BLaER1 treated with 17β-estradiol and CSF1 and Interleukin-3, amounts not matched to agents 10 nM and 100 nM (cell line): Measurements from ENCODE around the gene SHROOM3.
A peak's percentile ranks its signal among the peaks of the same experiment; 100 is the strongest.

ENCODE experiments used
- H3K27ac ChIP-seq, 11 experiments: shearing (Covaris generic); formaldehyde crosslinking; 2 replicates each; pipeline ENCODE4 v1.8.1; 2022
- H3K27me3 ChIP-seq, 11 experiments: shearing (Covaris generic); formaldehyde crosslinking; 2 replicates each; pipeline ENCODE4 v1.8.1; 2022
- H3K36me3 ChIP-seq, 11 experiments: shearing (Covaris generic); formaldehyde crosslinking; 2 replicates each; pipeline ENCODE4 v1.8.1; 2022
- H3K4me1 ChIP-seq, 10 experiments: shearing (Covaris generic); formaldehyde crosslinking; 2 replicates each; pipeline ENCODE4 v1.8.1; 2022
- H3K4me2 ChIP-seq, 11 experiments: shearing (Covaris generic); formaldehyde crosslinking; 2 replicates each; pipeline ENCODE4 v1.8.1; 2022
- H3K4me3 ChIP-seq, 10 experiments: shearing (Covaris generic); formaldehyde crosslinking; 2 replicates each; pipeline ENCODE4 v1.8.1; 2022
- H3K9ac ChIP-seq, 11 experiments: shearing (Covaris generic); formaldehyde crosslinking; 2 replicates each; pipeline ENCODE4 v1.8.1; 2022
- H3K9me3 ChIP-seq, 11 experiments: shearing (Covaris generic); formaldehyde crosslinking; replicated peaks in 1 of 11; 2 replicates each; pipeline ENCODE4 v1.8.1; 2022
- H4K20me1 ChIP-seq, 11 experiments: shearing (Covaris generic); formaldehyde crosslinking; 2 replicates each; pipeline ENCODE4 v1.8.1; 2022
- Cebpa-rat ChIP-seq, 11 experiments: shearing (Covaris generic); IDR thresholded peaks; 2 replicates each; pipeline ENCODE4 v1.8.1; 2022

The SHROOM3 gene

GRCh38 chr4:76486588-76487276 lies 51.7 kb downstream of the SHROOM3 start:
- Histone ChIP-seq H3K27ac (no peak overlapping the region), H3K4me2 (peak overlapping the region in 1 of 11 experiments; percentile 18; a peak in 1 of 22 replicates), H3K9ac (no peak overlapping the region), H3K27me3 (no peaks in the 10 kb centered on the region), H3K36me3 (no peaks in the 10 kb centered on the region), H3K9me3 (peaks cover 5 to 19% (median 9%) of the 10 kb centered on the region in 11 experiments; a peak in 13 of 22 replicates), H4K20me1 (no peaks in the 10 kb centered on the region), H3K4me3 (no peak overlapping the region), H3K4me1 (peaks cover 0 to 13% (median 10%) of the 10 kb centered on the region in 10 experiments; a peak in 11 of 20 replicates)
- TF ChIP-seq Cebpa-rat (IDR thresholded peaks at IDR 0.05): no peak

DNA sequence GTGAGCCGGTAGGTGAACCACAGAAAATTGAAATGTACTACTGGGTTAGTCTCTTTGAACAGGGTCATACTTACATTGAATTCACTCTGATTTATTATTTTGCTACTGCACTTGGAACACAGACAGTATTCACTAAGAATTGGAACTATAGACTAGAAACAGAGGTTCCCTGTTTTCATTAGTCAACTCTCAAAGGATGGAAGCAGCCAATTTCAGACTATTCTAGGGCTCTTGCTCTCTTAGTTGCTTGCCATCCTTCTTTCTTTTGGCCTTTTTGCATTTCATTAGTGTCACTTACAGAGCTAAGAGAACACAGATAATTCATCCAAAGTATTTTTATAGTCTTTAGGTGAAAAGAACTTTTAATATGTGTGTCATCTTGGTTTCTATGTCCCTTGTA lies 52.6 kb downstream of the SHROOM3 start:
- no peak overlapping the region for H3K27ac ChIP-seq
- H3K4me3 ChIP-seq: no peak overlapping the region
- H3K4me1 ChIP-seq: peaks cover 0 to 13% (median 10%) of the 10 kb centered on the region in 10 experiments; a peak in 11 of 20 replicates
- H4K20me1 ChIP-seq: no peaks in the 10 kb centered on the region
- no peaks in the 10 kb centered on the region for H3K36me3 ChIP-seq
- H3K27me3 ChIP-seq: no peaks in the 10 kb centered on the region
- TF ChIP-seq Cebpa-rat (IDR thresholded peaks at IDR 0.05): no peak
- no peak overlapping the region for H3K9ac ChIP-seq
- no peak overlapping the region for H3K4me2 ChIP-seq
- peaks cover under 1 to 13% (median 9%) of the 10 kb centered on the region in 11 experiments; a peak in 12 of 22 replicates for H3K9me3 ChIP-seq

GRCh38 chr4:76488455-76488854 lies 53.4 kb downstream of the SHROOM3 start:
- Histone ChIP-seq H3K27ac (no peak overlapping the region), H3K9me3 (peaks cover 0 to 13% (median 9%) of the 10 kb centered on the region in 11 experiments; a peak in 11 of 22 replicates), H3K27me3 (no peaks in the 10 kb centered on the region), H3K4me2 (peak overlapping the region in 4 of 11 experiments; percentile 14 to 42 (median 24); a peak in 3 of 22 replicates), H3K36me3 (no peaks in the 10 kb centered on the region), H3K4me1 (peaks cover 0 to 13% (median 10%) of the 10 kb centered on the region in 10 experiments; a peak in 11 of 20 replicates), H3K4me3 (no peak overlapping the region), H3K9ac (no peak overlapping the region), H4K20me1 (no peaks in the 10 kb centered on the region)
- TF ChIP-seq Cebpa-rat (IDR thresholded peaks at IDR 0.05): no peak

- no peak for TF ChIP-seq Cebpa-rat (IDR thresholded peaks at IDR 0.05)
- no peaks in the 10 kb centered on the region for H3K27me3 ChIP-seq
- H3K4me1 ChIP-seq: peaks cover 0 to 13% (median 10%) of the 10 kb centered on the region in 10 experiments; a peak in 11 of 20 replicates
- H3K4me2 ChIP-seq: peak overlapping the region in 6 of 11 experiments; percentile 8 to 42 (median 24); a peak in 8 of 22 replicates
- H3K27ac ChIP-seq: no peak overlapping the region
- H4K20me1 ChIP-seq: no peaks in the 10 kb centered on the region
- H3K36me3 ChIP-seq: no peaks in the 10 kb centered on the region
- no peak overlapping the region for H3K9ac ChIP-seq
- H3K4me3 ChIP-seq: no peak overlapping the region
- peaks cover 0 to 13% (median 7%) of the 10 kb centered on the region in 11 experiments; a peak in 10 of 22 replicates for H3K9me3 ChIP-seq
These were observed 54.1 kb downstream of the SHROOM3 start for GRCh38 chr4:76488888-76489685.

GRCh38 chr4:76489686-76490161 lies 54.7 kb downstream of the SHROOM3 start:
- no peaks in the 10 kb centered on the region for H3K36me3 ChIP-seq
- no peak overlapping the region for H3K27ac ChIP-seq
- no peak for TF ChIP-seq Cebpa-rat (IDR thresholded peaks at IDR 0.05)
- H4K20me1 ChIP-seq: no peaks in the 10 kb centered on the region
- H3K9ac ChIP-seq: no peak overlapping the region
- H3K4me1 ChIP-seq: peaks cover 0 to 13% (median 10%) of the 10 kb centered on the region in 10 experiments; a peak in 11 of 20 replicates
- H3K9me3 ChIP-seq: peaks cover 0 to 13% (median 7%) of the 10 kb centered on the region in 11 experiments; a peak in 10 of 22 replicates
- no peak overlapping the region for H3K4me3 ChIP-seq
- peak overlapping the region in 6 of 11 experiments; percentile 8 to 42 (median 24); a peak in 9 of 22 replicates for H3K4me2 ChIP-seq
- H3K27me3 ChIP-seq: no peaks in the 10 kb centered on the region

DNA sequence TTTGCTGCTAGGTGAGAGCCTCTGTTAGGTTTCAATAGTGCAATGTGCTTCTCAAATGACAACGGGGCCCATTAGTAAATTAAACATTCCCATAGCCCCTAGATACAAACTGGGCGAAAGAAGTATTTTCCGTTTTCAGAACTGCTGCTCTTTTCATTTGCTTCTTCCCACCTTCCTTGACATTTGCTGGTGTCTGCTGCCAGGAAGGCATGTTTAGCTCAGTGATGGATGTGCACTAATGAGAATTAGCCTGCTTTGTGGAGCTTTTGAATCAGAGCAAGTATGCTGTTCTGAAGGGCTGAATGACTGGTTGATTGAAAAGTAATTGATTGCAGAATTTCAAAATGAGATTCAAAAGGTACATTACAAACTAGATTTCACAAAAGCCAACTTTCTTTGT lies 57.0 kb downstream of the SHROOM3 start:
- Histone ChIP-seq H3K4me1 (peaks cover 0 to 13% (median 7%) of the 10 kb centered on the region in 10 experiments; a peak in 11 of 20 replicates), H3K4me3 (no peak overlapping the region)

DNA sequence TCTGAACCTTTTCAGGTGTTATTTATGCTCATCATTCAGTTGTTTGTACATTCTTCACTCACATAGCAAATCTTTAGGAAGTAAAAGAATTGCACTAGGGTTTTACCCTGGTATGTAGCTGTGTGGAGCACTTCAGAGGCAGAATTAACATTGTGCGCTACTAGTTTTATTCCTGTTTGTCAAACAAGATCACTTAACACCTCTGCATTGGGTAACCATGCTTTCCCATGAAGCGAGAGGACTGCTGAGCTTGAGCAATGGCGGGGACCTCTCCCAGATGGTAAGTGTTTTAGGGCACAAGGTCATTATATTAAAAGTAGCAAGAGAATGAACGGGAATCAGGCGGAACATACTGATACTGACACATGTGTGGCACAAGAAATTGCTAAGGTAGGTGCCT lies 59.2 kb downstream of the SHROOM3 start:
- Histone ChIP-seq H3K9me3 (peaks cover 0 to 13% (median 7%) of the 10 kb centered on the region in 11 experiments; a peak in 10 of 22 replicates), H3K4me1 (peaks cover 0 to 11% (median 6%) of the 10 kb centered on the region in 10 experiments; a peak in 12 of 20 replicates), H4K20me1 (no peaks in the 10 kb centered on the region), H3K36me3 (no peaks in the 10 kb centered on the region), H3K4me3 (no peak overlapping the region), H3K27me3 (no peaks in the 10 kb centered on the region), H3K4me2 (no peak overlapping the region), H3K9ac (no peak overlapping the region), H3K27ac (no peak overlapping the region)
- TF ChIP-seq Cebpa-rat (IDR thresholded peaks at IDR 0.05): no peak

More for the DNA sequence above, 57.0 kb downstream of the SHROOM3 start:
- no peaks in the 10 kb centered on the region for H4K20me1 ChIP-seq
- no peaks in the 10 kb centered on the region for H3K36me3 ChIP-seq
- no peak overlapping the region for H3K27ac ChIP-seq
- no peak overlapping the region for H3K4me2 ChIP-seq
- no peaks in the 10 kb centered on the region for H3K27me3 ChIP-seq
- peaks cover 0 to 13% (median 7%) of the 10 kb centered on the region in 11 experiments; a peak in 10 of 22 replicates for H3K9me3 ChIP-seq
- no peak for TF ChIP-seq Cebpa-rat (IDR thresholded peaks at IDR 0.05)
- no peak overlapping the region for H3K9ac ChIP-seq

DNA sequence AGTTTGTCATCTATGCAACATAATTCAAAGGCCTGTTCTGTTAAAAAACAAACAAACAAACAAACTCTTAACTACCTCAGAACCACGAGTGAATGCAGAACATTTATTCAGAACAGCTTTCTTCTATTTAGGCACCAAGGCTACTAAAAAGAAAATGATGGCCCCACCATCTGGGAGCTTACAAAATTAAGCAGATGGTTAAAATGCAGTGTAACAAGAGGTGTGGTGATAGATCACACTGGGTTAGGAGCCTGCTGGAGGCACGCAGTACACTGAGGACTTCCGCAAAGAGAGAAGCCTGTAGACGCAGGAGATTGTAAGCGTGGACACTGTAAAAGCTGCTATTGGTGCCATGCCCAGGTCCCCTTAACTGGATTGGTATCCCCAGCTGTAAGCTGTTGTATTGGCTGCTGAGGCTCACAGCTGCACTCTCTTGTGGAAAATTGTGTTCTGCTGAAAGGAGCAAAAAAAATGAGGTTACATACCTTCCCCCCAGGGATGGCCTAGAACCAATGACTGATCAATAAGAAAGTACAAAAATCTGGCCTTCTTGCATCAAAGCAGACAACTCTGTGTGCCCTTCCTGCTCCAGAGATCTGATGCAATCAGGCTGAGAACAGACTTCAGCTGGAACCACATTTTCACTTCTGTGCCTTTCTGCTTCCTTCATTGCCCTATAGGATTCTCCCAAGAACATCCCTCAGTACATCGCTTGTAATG lies 60.0 kb downstream of the SHROOM3 start:
- H3K9ac ChIP-seq: no peak overlapping the region
- H3K36me3 ChIP-seq: no peaks in the 10 kb centered on the region
- H3K4me1 ChIP-seq: peaks cover 0 to 13% (median 10%) of the 10 kb centered on the region in 10 experiments; a peak in 10 of 20 replicates
- H3K27me3 ChIP-seq: no peaks in the 10 kb centered on the region
- H3K27ac ChIP-seq: no peak overlapping the region
- H4K20me1 ChIP-seq: no peaks in the 10 kb centered on the region
- H3K4me3 ChIP-seq: no peak overlapping the region
- peaks cover 0 to 9% (median 4%) of the 10 kb centered on the region in 11 experiments; a peak in 10 of 22 replicates for H3K9me3 ChIP-seq
- H3K4me2 ChIP-seq: no peak overlapping the region
- TF ChIP-seq Cebpa-rat (IDR thresholded peaks at IDR 0.05): no peak
